ENCODE data around the gene PPM1D. TPM values are rescaled to one million over a fixed set of nuclear protein-coding genes. Genes with fewer than 3 reads are reported as not detected.
"Not testable (repeated sequence)": the region's sequence is repeated elsewhere in the genome, so short reads cannot be mapped to it uniquely, and the experiment has no call there.

The PPM1D gene
- total RNA-seq, 2 experiments from 2014 or later: 9.1 to 16.5 TPM

- CTCF ChIA-PET (ENCODE audit: unreplicated experiment): no interaction called here
These were observed 6.0 kb downstream of the PPM1D start for GRCh38 chr17:60606036-60606435.

DNA sequence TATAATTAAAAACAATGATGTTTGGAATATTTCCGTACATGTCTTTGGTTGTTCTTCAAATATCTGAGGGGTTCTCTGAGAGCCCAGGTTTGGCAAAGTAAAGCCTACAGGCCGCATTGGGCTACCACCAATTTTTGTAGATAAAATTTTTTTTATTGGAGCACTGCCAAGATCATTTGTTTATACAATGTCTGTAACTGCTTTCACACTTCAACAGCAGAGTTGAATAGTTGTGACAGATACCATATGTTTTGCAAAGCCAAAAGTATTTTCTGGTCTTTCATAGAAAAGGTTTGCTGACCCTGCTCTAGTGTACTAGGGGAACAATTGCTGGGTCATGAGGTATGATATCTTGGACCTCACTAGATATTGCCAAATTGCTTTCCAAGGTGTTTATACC lies 10.5 kb downstream of the PPM1D start:
- Histone ChIP-seq H3K4me2 (ENCODE audit: low read length) (no peak overlapping the region), H4K20me1 (ENCODE audit: insufficient read depth, low read length) (peaks cover 4% of the 10 kb centered on the region; the same call in 1 of the 2 replicates), H3K9me2 (ENCODE audit: insufficient read depth, low read length) (no peaks in the 10 kb centered on the region), H3K27ac (ENCODE audit: low read depth, low read length, poor library complexity, severe bottlenecking) (no peak overlapping the region), H3K4me3 (ENCODE audit: low read depth, low read length, poor library complexity, severe bottlenecking) (no peak overlapping the region), H3K4me1 (ENCODE audit: insufficient read depth, low read length, poor library complexity, severe bottlenecking) (no peaks in the 10 kb centered on the region), H2AFZ (ENCODE audit: low read length) (no peak overlapping the region), H3K9me3 (ENCODE audit: low read length) (peaks cover 14% of the 10 kb centered on the region; the same call in 1 of the 2 replicates), H3K79me2 (ENCODE audit: insufficient read depth, low read depth, low read length) (peaks cover 90% of the 10 kb centered on the region), H3K36me3 (ENCODE audit: insufficient read depth, low read length) (peaks cover 5% of the 10 kb centered on the region; the same call in 1 of the 2 replicates)
- no TSS peak for BruUV-seq (replicated peaks)
- POLR2A ChIA-PET: no interaction called here
- no peak for DNase-seq (ENCODE audit: low spot score)
- intact Hi-C loops (cut with micrococcal nuclease; ENCODE audit: unreplicated experiment): no loop called here
- CTCF ChIA-PET (ENCODE audit: unreplicated experiment): no interaction called here
- no peak for TF ChIP-seq EZH2phosphoT487 (IDR thresholded peaks at IDR 0.05; ENCODE audit: borderline replicate concordance, low read depth, low read length)
- TF ChIP-seq, protein P1, sequence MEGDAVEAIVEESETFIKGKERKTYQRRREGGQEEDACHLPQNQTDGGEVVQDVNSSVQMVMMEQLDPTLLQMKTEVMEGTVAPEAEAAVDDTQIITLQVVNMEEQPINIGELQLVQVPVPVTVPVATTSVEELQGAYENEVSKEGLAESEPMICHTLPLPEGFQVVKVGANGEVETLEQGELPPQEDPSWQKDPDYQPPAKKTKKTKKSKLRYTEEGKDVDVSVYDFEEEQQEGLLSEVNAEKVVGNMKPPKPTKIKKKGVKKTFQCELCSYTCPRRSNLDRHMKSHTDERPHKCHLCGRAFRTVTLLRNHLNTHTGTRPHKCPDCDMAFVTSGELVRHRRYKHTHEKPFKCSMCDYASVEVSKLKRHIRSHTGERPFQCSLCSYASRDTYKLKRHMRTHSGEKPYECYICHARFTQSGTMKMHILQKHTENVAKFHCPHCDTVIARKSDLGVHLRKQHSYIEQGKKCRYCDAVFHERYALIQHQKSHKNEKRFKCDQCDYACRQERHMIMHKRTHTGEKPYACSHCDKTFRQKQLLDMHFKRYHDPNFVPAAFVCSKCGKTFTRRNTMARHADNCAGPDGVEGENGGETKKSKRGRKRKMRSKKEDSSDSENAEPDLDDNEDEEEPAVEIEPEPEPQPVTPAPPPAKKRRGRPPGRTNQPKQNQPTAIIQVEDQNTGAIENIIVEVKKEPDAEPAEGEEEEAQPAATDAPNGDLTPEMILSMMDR (conservative IDR thresholded peaks at IDR 0.05; ENCODE audit: low read length): no peak

More at GRCh38 chr17:60606036-60606435, 6.0 kb downstream of the PPM1D start:
- Histone ChIP-seq H3K27ac (ENCODE audit: low read depth, low read length, poor library complexity, severe bottlenecking) (no peak overlapping the region), H3K9me2 (ENCODE audit: insufficient read depth, low read length) (no peaks in the 10 kb centered on the region), H3K79me2 (ENCODE audit: insufficient read depth, low read depth, low read length) (peaks cover 100% of the 10 kb centered on the region), H2AFZ (ENCODE audit: low read length) (no peak overlapping the region), H3K4me1 (ENCODE audit: insufficient read depth, low read length, poor library complexity, severe bottlenecking) (peaks cover 11% of the 10 kb centered on the region), H3K4me3 (ENCODE audit: low read depth, low read length, poor library complexity, severe bottlenecking) (no peak overlapping the region), H3K4me2 (ENCODE audit: low read length) (no peak overlapping the region), H3K36me3 (ENCODE audit: insufficient read depth, low read length) (no peaks in the 10 kb centered on the region; the same call in 1 of the 2 replicates), H3K9me3 (ENCODE audit: low read length) (peaks cover 6% of the 10 kb centered on the region; the same call in 1 of the 2 replicates), H4K20me1 (ENCODE audit: insufficient read depth, low read length) (peaks cover 31% of the 10 kb centered on the region)
- no TSS peak for BruUV-seq (replicated peaks)
- TF ChIP-seq EZH2phosphoT487 (IDR thresholded peaks at IDR 0.05; ENCODE audit: borderline replicate concordance, low read depth, low read length): no peak
- intact Hi-C loops (cut with micrococcal nuclease; ENCODE audit: unreplicated experiment): no loop called here
- POLR2A ChIA-PET: no interaction called here
- DNase-seq (ENCODE audit: low spot score): no peak

DNA sequence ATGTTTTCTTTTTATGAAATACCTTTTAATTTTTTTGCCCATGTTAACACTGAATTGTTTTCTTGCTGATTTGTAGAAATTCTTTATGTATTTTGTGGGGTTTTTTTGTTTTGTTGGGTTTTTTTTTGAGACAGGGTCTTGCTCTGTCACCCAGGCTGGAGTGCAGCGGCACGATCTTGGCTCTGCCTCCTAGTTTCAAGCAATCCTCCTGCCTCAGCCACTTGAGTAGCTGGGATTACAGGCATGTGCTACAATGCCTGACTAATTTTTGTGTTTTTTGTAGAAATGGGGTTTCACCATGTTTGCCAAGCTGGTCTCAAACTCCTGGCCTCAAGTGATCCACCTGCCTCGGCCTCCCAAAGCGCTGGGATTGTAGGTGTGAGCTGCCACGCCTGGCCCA lies 11.3 kb downstream of the PPM1D start:
- Histone ChIP-seq H3K79me2 (ENCODE audit: insufficient read depth, low read depth, low read length) (peaks cover 84% of the 10 kb centered on the region), H3K9me3 (ENCODE audit: low read length) (peaks cover 14% of the 10 kb centered on the region; the same call in 1 of the 2 replicates)
- H3K4me3 ChIP-seq (ENCODE audit: low read depth, low read length, poor library complexity, severe bottlenecking); H3K4me2 ChIP-seq (ENCODE audit: low read length); H2AFZ ChIP-seq (ENCODE audit: low read length); CTCF ChIA-PET (ENCODE audit: unreplicated experiment); H4K20me1 ChIP-seq (ENCODE audit: insufficient read depth, low read length); H3K4me1 ChIP-seq (ENCODE audit: insufficient read depth, low read length, poor library complexity, severe bottlenecking); intact Hi-C loops (cut with micrococcal nuclease; ENCODE audit: unreplicated experiment); H3K36me3 ChIP-seq (ENCODE audit: insufficient read depth, low read length); POLR2A ChIA-PET; H3K27ac ChIP-seq (ENCODE audit: low read depth, low read length, poor library complexity, severe bottlenecking); DNase-seq (ENCODE audit: low spot score); H3K9me2 ChIP-seq (ENCODE audit: insufficient read depth, low read length); BruUV-seq (replicated peaks): not testable (repeated sequence)

- Histone ChIP-seq H4K20me1 (ENCODE audit: insufficient read depth, low read length) (no peaks in the 10 kb centered on the region), H3K9me2 (ENCODE audit: insufficient read depth, low read length) (no peaks in the 10 kb centered on the region), H3K4me1 (ENCODE audit: insufficient read depth, low read length, poor library complexity, severe bottlenecking) (no peaks in the 10 kb centered on the region), H2AFZ (ENCODE audit: low read length) (no peak overlapping the region), H3K4me2 (ENCODE audit: low read length) (no peak overlapping the region), H3K36me3 (ENCODE audit: insufficient read depth, low read length) (peaks cover 5% of the 10 kb centered on the region; the same call in 1 of the 2 replicates), H3K4me3 (ENCODE audit: low read depth, low read length, poor library complexity, severe bottlenecking) (no peak overlapping the region), H3K27ac (ENCODE audit: low read depth, low read length, poor library complexity, severe bottlenecking) (no peak overlapping the region), H3K9me3 (ENCODE audit: low read length) (peaks cover 9% of the 10 kb centered on the region; the same call in 1 of the 2 replicates), H3K79me2 (ENCODE audit: insufficient read depth, low read depth, low read length) (peaks cover 84% of the 10 kb centered on the region)
- intact Hi-C loops (cut with micrococcal nuclease; ENCODE audit: unreplicated experiment): no loop called here
- ChIA-PET CTCF (ENCODE audit: unreplicated experiment) (no interaction called here), POLR2A (no interaction called here)
- no TSS peak for BruUV-seq (replicated peaks)
- no peak for DNase-seq (ENCODE audit: low spot score)
- no peak for TF ChIP-seq EZH2phosphoT487 (IDR thresholded peaks at IDR 0.05; ENCODE audit: borderline replicate concordance, low read depth, low read length)
- TF ChIP-seq, protein P1 (conservative IDR thresholded peaks at IDR 0.05; ENCODE audit: low read length): no peak
These were observed 13.3 kb downstream of the PPM1D start for GRCh38 chr17:60613325-60613724.

DNA sequence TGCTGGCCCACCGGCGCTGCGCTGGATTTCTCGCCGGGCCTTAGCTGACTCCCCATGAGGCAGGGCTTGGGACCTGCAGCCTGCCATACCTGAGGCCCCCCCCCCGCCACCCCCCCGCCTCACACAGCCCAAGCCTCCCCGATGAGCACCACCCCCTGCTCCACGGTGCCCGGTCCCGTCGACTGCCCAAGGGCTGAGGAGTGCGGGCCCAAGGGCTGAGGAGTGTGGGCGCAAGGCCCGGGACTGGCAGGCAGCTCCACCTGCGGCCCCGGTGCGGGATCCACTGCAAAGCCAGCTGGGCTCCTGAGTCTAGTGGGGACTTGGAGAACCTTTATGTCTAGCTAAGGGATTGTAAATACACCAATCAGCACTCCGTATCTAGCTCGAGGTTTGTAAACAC lies 13.8 kb downstream of the PPM1D start:
- H3K4me2 ChIP-seq (ENCODE audit: low read length); H3K4me3 ChIP-seq (ENCODE audit: low read depth, low read length, poor library complexity, severe bottlenecking); H2AFZ ChIP-seq (ENCODE audit: low read length); H3K4me1 ChIP-seq (ENCODE audit: insufficient read depth, low read length, poor library complexity, severe bottlenecking); H4K20me1 ChIP-seq (ENCODE audit: insufficient read depth, low read length); POLR2A ChIA-PET; BruUV-seq (replicated peaks); CTCF ChIA-PET (ENCODE audit: unreplicated experiment); DNase-seq (ENCODE audit: low spot score); H3K36me3 ChIP-seq (ENCODE audit: insufficient read depth, low read length); H3K9me3 ChIP-seq (ENCODE audit: low read length); H3K27ac ChIP-seq (ENCODE audit: low read depth, low read length, poor library complexity, severe bottlenecking); H3K9me2 ChIP-seq (ENCODE audit: insufficient read depth, low read length); intact Hi-C loops (cut with micrococcal nuclease; ENCODE audit: unreplicated experiment): not testable (repeated sequence)
- H3K79me2 ChIP-seq (ENCODE audit: insufficient read depth, low read depth, low read length): peaks cover 84% of the 10 kb centered on the region
